Measurements from ENCODE around the gene PCNX2. TPM values are rescaled to one million over a fixed set of nuclear protein-coding genes. Genes with fewer than 3 reads are reported as not detected.

PCNX2 gene
- polyA plus RNA-seq, 1 donor (not counting 4 experiments of a cell fraction or from before 2014, with no cell fraction given), result 18.0 TPM

- DNase-seq (ENCODE audit: low read depth, low spot score) (no peak), FAIRE-seq (no peak)
- Histone ChIP-seq H3K4me1 (ENCODE audit: control insufficient read depth, extremely low read depth, insufficient read depth, low read length) (no peaks in the 10 kb centered on the region), H3K9me3 (ENCODE audit: control insufficient read depth, low read depth, low read length) (no peaks in the 10 kb centered on the region), H2AFZ (ENCODE audit: control insufficient read depth, low read length) (no peak overlapping the region), H3K4me3 (ENCODE audit: control insufficient read depth in 2 of 3, extremely low read depth in 1 of 3, insufficient read depth in 2 of 3, low read depth in 1 of 3, low read length in 3 of 3) (no peak overlapping the region), H3K79me2 (ENCODE audit: control insufficient read depth, insufficient read depth, low read length) (peaks cover 2% of the 10 kb centered on the region), H3K27ac (ENCODE audit: control insufficient read depth, insufficient read depth, low read length) (no peak overlapping the region), H4K20me1 (ENCODE audit: control insufficient read depth, extremely low read depth, insufficient read depth, low read length) (no peaks in the 10 kb centered on the region), H3K9me1 (ENCODE audit: control insufficient read depth, extremely low read depth, insufficient read depth, low read length) (no peaks in the 10 kb centered on the region), H3K9ac (ENCODE audit: control insufficient read depth, extremely low read depth, insufficient read depth, low read length) (no peak overlapping the region), H3K27me3 (ENCODE audit: control insufficient read depth, extremely low read depth, insufficient read depth, low read length) (no peaks in the 10 kb centered on the region), H3K36me3 (ENCODE audit: control insufficient read depth in 2 of 2, extremely low read depth in 1 of 2, insufficient read depth in 2 of 2, low read length in 2 of 2) (peaks cover 8 to 22% of the 10 kb centered on the region in 2 experiments), H3K4me2 (ENCODE audit: control insufficient read depth, extremely low read depth, insufficient read depth, low read depth, low read length) (no peak overlapping the region)
- TF ChIP-seq EZH2 (IDR thresholded peaks at IDR 0.05; ENCODE audit: low read length), result no peak
- dilution Hi-C loops (cut with MboI; ENCODE audit: extremely low pct_ligation_motif_present, low sequenced_read_pairs), result no loop called here
Observed at GRCh38 chr1:233253231-233253831, 42.2 kb downstream of the PCNX2 start.

DNA sequence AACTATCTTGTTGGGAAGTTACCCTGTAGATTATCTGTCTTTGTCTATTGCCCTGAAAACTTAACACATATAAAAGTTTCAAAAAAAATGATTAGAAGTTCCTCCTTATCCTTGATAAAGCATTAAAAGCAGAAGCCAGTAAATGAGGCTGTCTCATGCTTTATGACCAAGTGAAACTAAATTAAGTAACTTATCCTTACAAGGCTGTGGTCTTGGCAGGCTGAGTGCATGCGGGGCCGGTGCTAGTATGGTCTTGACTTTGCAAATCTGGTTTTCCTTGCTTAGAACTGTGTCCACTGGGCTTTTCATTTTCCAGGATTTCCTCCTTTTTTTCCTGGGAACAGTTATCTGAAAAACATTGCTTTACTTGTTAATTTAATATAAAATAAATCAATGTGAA is 43.1 kb downstream of the PCNX2 start:
- peaks cover 2% of the 10 kb centered on the region for H3K79me2 ChIP-seq (ENCODE audit: control insufficient read depth, insufficient read depth, low read length)
- H3K27me3 ChIP-seq (ENCODE audit: control insufficient read depth, extremely low read depth, insufficient read depth, low read length), result no peaks in the 10 kb centered on the region
- no peaks in the 10 kb centered on the region for H3K9me1 ChIP-seq (ENCODE audit: control insufficient read depth, extremely low read depth, insufficient read depth, low read length)
- H3K4me3 ChIP-seq (ENCODE audit: control insufficient read depth in 2 of 3, extremely low read depth in 1 of 3, insufficient read depth in 2 of 3, low read depth in 1 of 3, low read length in 3 of 3), result no peak overlapping the region
- peaks cover 8 to 20% of the 10 kb centered on the region in 2 experiments for H3K36me3 ChIP-seq (ENCODE audit: control insufficient read depth in 2 of 2, extremely low read depth in 1 of 2, insufficient read depth in 2 of 2, low read length in 2 of 2)
- H3K4me2 ChIP-seq (ENCODE audit: control insufficient read depth, extremely low read depth, insufficient read depth, low read depth, low read length), result no peak overlapping the region
- dilution Hi-C loops (cut with MboI; ENCODE audit: extremely low pct_ligation_motif_present, low sequenced_read_pairs), result no loop called here
- DNase-seq (ENCODE audit: low read depth, low spot score) (no peak), FAIRE-seq (no peak)
- H3K9me3 ChIP-seq (ENCODE audit: control insufficient read depth, low read depth, low read length), result no peaks in the 10 kb centered on the region
- H3K4me1 ChIP-seq (ENCODE audit: control insufficient read depth, extremely low read depth, insufficient read depth, low read length), result no peaks in the 10 kb centered on the region
- no peak overlapping the region for H3K9ac ChIP-seq (ENCODE audit: control insufficient read depth, extremely low read depth, insufficient read depth, low read length)
- TF ChIP-seq EZH2 (IDR thresholded peaks at IDR 0.05; ENCODE audit: low read length), result no peak
- TF ChIP-seq, protein P1, sequence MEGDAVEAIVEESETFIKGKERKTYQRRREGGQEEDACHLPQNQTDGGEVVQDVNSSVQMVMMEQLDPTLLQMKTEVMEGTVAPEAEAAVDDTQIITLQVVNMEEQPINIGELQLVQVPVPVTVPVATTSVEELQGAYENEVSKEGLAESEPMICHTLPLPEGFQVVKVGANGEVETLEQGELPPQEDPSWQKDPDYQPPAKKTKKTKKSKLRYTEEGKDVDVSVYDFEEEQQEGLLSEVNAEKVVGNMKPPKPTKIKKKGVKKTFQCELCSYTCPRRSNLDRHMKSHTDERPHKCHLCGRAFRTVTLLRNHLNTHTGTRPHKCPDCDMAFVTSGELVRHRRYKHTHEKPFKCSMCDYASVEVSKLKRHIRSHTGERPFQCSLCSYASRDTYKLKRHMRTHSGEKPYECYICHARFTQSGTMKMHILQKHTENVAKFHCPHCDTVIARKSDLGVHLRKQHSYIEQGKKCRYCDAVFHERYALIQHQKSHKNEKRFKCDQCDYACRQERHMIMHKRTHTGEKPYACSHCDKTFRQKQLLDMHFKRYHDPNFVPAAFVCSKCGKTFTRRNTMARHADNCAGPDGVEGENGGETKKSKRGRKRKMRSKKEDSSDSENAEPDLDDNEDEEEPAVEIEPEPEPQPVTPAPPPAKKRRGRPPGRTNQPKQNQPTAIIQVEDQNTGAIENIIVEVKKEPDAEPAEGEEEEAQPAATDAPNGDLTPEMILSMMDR (optimal IDR thresholded peaks at IDR 0.05 in 1 of 3, IDR thresholded peaks at IDR 0.05 in 1 of 3, conservative IDR thresholded peaks at IDR 0.05 in 1 of 3; ENCODE audit: extremely low read depth in 1 of 3, insufficient read depth in 2 of 3, low read length in 3 of 3), result no peak
- no peak overlapping the region for H2AFZ ChIP-seq (ENCODE audit: control insufficient read depth, low read length)
- H4K20me1 ChIP-seq (ENCODE audit: control insufficient read depth, extremely low read depth, insufficient read depth, low read length), result no peaks in the 10 kb centered on the region
- no peak overlapping the region for H3K27ac ChIP-seq (ENCODE audit: control insufficient read depth, insufficient read depth, low read length)
